ENCODE measurements around the gene CCDC171.

DNA sequence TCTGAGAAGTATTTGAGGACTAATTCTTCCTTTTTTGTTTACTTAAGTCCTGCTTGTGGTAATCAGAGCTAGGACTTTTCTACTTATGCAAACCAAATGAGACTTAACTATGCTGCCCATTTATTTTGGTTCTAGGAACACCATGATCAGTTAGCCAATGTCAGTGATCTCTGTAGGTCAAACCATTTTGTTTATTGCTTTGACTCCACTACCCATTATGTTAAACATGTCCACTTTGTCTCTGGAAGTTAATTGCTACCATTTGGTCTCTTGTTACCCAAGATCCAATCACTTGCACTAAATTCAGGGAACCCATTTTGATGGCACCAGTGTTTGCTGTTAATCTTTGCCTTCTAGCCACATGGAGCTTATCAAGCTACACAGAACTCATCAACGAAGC is 161.9 kb downstream of the CCDC171 start:
- TF ChIP-seq, protein P1, sequence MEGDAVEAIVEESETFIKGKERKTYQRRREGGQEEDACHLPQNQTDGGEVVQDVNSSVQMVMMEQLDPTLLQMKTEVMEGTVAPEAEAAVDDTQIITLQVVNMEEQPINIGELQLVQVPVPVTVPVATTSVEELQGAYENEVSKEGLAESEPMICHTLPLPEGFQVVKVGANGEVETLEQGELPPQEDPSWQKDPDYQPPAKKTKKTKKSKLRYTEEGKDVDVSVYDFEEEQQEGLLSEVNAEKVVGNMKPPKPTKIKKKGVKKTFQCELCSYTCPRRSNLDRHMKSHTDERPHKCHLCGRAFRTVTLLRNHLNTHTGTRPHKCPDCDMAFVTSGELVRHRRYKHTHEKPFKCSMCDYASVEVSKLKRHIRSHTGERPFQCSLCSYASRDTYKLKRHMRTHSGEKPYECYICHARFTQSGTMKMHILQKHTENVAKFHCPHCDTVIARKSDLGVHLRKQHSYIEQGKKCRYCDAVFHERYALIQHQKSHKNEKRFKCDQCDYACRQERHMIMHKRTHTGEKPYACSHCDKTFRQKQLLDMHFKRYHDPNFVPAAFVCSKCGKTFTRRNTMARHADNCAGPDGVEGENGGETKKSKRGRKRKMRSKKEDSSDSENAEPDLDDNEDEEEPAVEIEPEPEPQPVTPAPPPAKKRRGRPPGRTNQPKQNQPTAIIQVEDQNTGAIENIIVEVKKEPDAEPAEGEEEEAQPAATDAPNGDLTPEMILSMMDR (conservative IDR thresholded peaks at IDR 0.05; ENCODE audit: low read length), result no peak
- no peak for TF ChIP-seq EZH2phosphoT487 (IDR thresholded peaks at IDR 0.05; ENCODE audit: borderline replicate concordance, low read depth, low read length)
